GM18526 (cell line): ENCODE data around the gene KBTBD7.

ENCODE experiments used
- POLR2A ChIP-seq: IDR thresholded peaks from 3 replicates; pipeline ENCODE4 v1.6.1; 2011; ENCODE audit not compliant: insufficient read length; ENCODE audit errors: extremely low read depth

Gene KBTBD7

GRCh38 chr13:41193919-41194824 lies at the start of gene KBTBD7:
Gene KBTBD7 (minus strand): TSS chr13:41194569. CDS start chr13:41194257, 312 bp downstream.
- peak; percentile 53 for TF ChIP-seq POLR2A

- TF ChIP-seq POLR2A = no peak
Observed at GRCh38 chr13:41241626-41242025, 47.3 kb upstream of the KBTBD7 start.

GRCh38 chr13:41236369-41236768 lies 42.0 kb upstream of the KBTBD7 start:
- TF ChIP-seq POLR2A = no peak

- no peak for TF ChIP-seq POLR2A
Observed at GRCh38 chr13:41232578-41233480, 38.5 kb upstream of the KBTBD7 start.

- TF ChIP-seq POLR2A = no peak
Observed at GRCh38 chr13:41231786-41232185, 37.4 kb upstream of the KBTBD7 start.

- no peak for TF ChIP-seq POLR2A
Observed at GRCh38 chr13:41231025-41231677, 36.8 kb upstream of the KBTBD7 start.

GRCh38 chr13:41229356-41229755 lies 35.0 kb upstream of the KBTBD7 start:
- no peak for TF ChIP-seq POLR2A

GRCh38 chr13:41224113-41225110 lies 30.0 kb upstream of the KBTBD7 start:
- no peak for TF ChIP-seq POLR2A

GRCh38 chr13:41222259-41222852 lies 28.0 kb upstream of the KBTBD7 start:
- TF ChIP-seq POLR2A = no peak

GRCh38 chr13:41220401-41220800 lies 26.0 kb upstream of the KBTBD7 start:
- no peak for TF ChIP-seq POLR2A

GRCh38 chr13:41216160-41216559 lies 21.8 kb upstream of the KBTBD7 start:
- TF ChIP-seq POLR2A = no peak

- no peak for TF ChIP-seq POLR2A
Observed at GRCh38 chr13:41213919-41214318, 19.6 kb upstream of the KBTBD7 start.

GRCh38 chr13:41213316-41213715 lies 18.9 kb upstream of the KBTBD7 start:
- TF ChIP-seq POLR2A = no peak

GRCh38 chr13:41212881-41213280 lies 18.5 kb upstream of the KBTBD7 start:
- no peak for TF ChIP-seq POLR2A
